NT2/D1 (cell line): ENCODE results near the gene ANKRD31.

Experiments used
- SUZ12 ChIP-seq: IDR thresholded peaks from 2 replicates; pipeline ENCODE4 v1.6.1; 2011; ENCODE audit not compliant: insufficient read length, insufficient read depth; ENCODE audit errors: extremely low read depth
- YY1 ChIP-seq: IDR thresholded peaks from 2 replicates; pipeline ENCODE4 v1.6.1; 2011; ENCODE audit not compliant: insufficient read length, insufficient read depth
- ZNF274 ChIP-seq: IDR thresholded peaks from 2 replicates; pipeline ENCODE4 v1.6.1; 2011; ENCODE audit warnings: mild to moderate bottlenecking, low read depth, low read length

DNA sequence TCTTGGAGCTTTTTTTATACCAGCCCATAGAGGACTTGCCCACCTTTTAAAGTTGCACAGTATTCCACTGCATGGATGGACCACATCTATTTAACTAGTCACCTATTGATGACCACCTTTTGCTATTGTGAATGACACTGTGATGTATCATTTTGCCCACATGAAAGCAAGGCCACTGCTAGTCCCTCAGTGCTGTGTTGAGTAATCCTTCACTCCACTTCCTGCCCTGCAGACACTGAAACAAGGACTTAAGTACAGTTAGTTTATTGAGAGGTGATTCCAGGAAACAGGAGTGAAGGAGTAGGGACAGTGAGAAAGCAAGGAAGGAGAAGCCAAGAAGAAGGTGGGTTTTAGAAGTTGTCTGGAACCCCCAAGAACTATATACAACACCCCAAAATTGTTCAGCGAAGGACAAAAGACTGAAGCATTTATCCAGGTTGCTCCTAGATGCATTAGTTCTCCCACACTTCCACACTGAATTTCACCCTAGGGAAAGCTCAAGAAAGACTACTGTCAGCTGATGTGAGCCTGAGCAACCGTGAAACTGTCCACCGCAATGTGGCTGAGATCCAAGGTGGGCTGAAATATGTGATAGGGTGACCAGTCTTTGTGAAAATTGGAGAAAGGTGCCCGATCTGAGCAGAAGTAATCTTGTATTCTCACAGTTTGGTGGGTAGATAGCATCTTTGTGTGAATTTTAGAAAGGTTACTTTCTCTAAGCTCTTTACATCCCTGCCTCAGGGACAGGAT is 45.2 kb upstream of the ANKRD31 start:
- TF ChIP-seq YY1 (no peak), ZNF274 (no peak), SUZ12 (no peak)
